Measurements from ENCODE around the gene RGS6.

Gene RGS6

GRCh38 chr14:72521045-72521444, 588.8 kb downstream of the RGS6 start:
- TF ChIP-seq CTCF (IDR thresholded peaks at IDR 0.05; ENCODE audit: low read depth, low read length) = no peak
- DNase-seq (ENCODE audit: extremely low read depth, low read depth) = no peak

- DNase-seq (ENCODE audit: extremely low read depth, low read depth) = no peak
- no peak for TF ChIP-seq CTCF (IDR thresholded peaks at IDR 0.05; ENCODE audit: low read depth, low read length)
Observed at GRCh38 chr14:72521968-72522741, 589.9 kb downstream of the RGS6 start.

GRCh38 chr14:72522847-72523246, 590.6 kb downstream of the RGS6 start:
- TF ChIP-seq CTCF (IDR thresholded peaks at IDR 0.05; ENCODE audit: low read depth, low read length) = no peak

GRCh38 chr14:72523424-72524294, 591.4 kb downstream of the RGS6 start:
- DNase-seq (ENCODE audit: extremely low read depth, low read depth) = no peak

More at GRCh38 chr14:72522847-72523246, 590.6 kb downstream of the RGS6 start:
- DNase-seq (ENCODE audit: extremely low read depth, low read depth) = no peak

GRCh38 chr14:72524295-72524629, 592.0 kb downstream of the RGS6 start:
- no peak for DNase-seq (ENCODE audit: extremely low read depth, low read depth)
- TF ChIP-seq CTCF (IDR thresholded peaks at IDR 0.05; ENCODE audit: low read depth, low read length) = no peak

More at GRCh38 chr14:72523424-72524294, 591.4 kb downstream of the RGS6 start:
- TF ChIP-seq CTCF (IDR thresholded peaks at IDR 0.05; ENCODE audit: low read depth, low read length) = no peak

GRCh38 chr14:72525087-72525915, 593.1 kb downstream of the RGS6 start:
- no peak for DNase-seq (ENCODE audit: extremely low read depth, low read depth)
- TF ChIP-seq CTCF (IDR thresholded peaks at IDR 0.05; ENCODE audit: low read depth, low read length) = no peak; the same call in 1 of the 2 replicates
